ENCODE data around the gene INF2. TPM values are rescaled to one million over a fixed set of nuclear protein-coding genes. Genes with fewer than 3 reads are reported as not detected.

INF2 gene
- total RNA-seq, 4 donors from 2014 or later, result 44.6 to 102 (median 64.7) TPM

DNA sequence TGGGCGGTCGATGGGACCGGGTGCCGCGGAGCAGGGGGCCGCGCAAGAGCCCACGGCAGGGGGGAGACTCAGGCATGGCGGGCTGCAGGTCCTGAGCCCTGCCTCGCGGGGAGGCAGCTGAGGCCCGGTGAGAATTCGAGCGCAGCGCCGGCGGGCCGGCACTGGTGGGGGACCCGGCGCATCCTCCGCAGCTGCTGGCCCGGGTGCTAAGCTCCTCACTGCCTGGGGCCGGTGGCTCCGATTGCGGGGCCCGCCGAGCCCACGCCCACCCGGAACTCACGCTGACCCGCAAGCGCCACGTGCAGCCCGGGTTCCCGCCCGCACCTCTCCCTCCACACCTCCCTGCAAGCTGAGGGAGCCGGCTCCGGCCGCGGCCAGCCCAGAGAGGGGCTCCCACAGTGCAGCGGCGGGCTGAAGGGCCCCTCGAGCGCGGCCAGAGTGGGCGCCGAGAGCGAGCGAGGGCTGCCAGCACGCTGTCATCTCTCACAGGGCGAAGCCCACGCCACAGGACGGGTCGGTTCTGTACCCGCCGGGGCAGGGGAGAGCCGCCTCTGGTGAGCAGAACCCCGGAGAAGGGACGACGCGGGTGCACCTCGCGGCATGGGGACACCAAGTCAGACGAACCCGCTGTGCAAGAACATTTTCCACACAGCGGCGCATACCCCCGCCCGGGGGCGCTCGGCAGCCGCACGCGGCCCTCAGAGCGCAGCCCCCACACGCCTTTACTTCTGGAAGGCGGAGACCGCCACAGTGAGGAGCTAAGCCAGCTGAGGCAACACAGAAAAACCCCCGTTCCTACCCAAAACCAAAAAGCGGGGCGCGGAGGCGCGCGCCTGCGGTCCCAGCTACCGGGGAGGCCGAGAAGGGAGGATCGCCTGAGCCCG lies 62.4 kb downstream of the INF2 start:
- Histone ChIP-seq H3K9me3 (no peaks in the 10 kb centered on the region), H3K4me1 (peaks cover 0 to 82% (median 29%) of the 10 kb centered on the region in 3 donors), H3K4me3 (peak overlapping the region; percentile 11 to 86), H3K27ac (peak overlapping the region; percentile 47 to 90 (median 88)), H3K27me3 (no peaks in the 10 kb centered on the region), H3K36me3 (peaks cover 0 to 22% of the 10 kb centered on the region in 2 donors)
- whole genome bisulfite sequencing, 2 donors (ENCODE audit: low coverage in 1 of 2), result no CpG with 5 or more reads among the region's 90 CpGs
- TF ChIP-seq POLR2AphosphoS5 (IDR thresholded peaks at IDR 0.05) (no peak), EP300 (IDR thresholded peaks at IDR 0.05) (no peak), POLR2A (IDR thresholded peaks at IDR 0.05) (no peak)
- TF ChIP-seq, protein P1, sequence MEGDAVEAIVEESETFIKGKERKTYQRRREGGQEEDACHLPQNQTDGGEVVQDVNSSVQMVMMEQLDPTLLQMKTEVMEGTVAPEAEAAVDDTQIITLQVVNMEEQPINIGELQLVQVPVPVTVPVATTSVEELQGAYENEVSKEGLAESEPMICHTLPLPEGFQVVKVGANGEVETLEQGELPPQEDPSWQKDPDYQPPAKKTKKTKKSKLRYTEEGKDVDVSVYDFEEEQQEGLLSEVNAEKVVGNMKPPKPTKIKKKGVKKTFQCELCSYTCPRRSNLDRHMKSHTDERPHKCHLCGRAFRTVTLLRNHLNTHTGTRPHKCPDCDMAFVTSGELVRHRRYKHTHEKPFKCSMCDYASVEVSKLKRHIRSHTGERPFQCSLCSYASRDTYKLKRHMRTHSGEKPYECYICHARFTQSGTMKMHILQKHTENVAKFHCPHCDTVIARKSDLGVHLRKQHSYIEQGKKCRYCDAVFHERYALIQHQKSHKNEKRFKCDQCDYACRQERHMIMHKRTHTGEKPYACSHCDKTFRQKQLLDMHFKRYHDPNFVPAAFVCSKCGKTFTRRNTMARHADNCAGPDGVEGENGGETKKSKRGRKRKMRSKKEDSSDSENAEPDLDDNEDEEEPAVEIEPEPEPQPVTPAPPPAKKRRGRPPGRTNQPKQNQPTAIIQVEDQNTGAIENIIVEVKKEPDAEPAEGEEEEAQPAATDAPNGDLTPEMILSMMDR (IDR thresholded peaks at IDR 0.05), result no peak
- ATAC-seq, result no peak

DNA sequence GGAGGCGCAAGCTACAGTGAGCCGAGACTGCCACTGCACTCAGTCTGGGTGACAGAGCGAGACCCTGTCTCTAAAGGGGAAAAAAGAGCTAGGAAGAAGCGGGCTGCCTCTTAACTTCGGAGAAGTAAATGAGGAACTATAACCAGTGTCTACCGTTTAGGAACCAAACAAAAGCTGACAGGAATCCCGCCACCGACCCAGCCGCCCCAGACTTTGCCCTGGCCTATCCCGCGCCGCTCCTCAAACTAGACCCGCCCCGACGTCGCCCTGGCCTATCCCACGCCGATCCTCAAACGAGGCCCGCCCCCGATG lies 63.0 kb downstream of the INF2 start:
- Histone ChIP-seq H3K27me3 (no peaks in the 10 kb centered on the region), H3K4me3 (peak overlapping the region; percentile 11 to 86), H3K36me3 (peaks cover 0 to 27% of the 10 kb centered on the region in 2 donors), H3K9me3 (no peaks in the 10 kb centered on the region), H3K27ac (peak overlapping the region; percentile 47 to 90 (median 88)), H3K4me1 (peaks cover 0 to 76% (median 27%) of the 10 kb centered on the region in 3 donors)
- WGBS, 2 donors (ENCODE audit: low coverage in 1 of 2), result 0% methylated on average over 12 to 13 of the region's 21 CpGs
- TF ChIP-seq POLR2A (IDR thresholded peaks at IDR 0.05) (peak in 1 of 2 donors; percentile 25), EP300 (IDR thresholded peaks at IDR 0.05) (no peak)
- ATAC-seq, result no peak

DNA sequence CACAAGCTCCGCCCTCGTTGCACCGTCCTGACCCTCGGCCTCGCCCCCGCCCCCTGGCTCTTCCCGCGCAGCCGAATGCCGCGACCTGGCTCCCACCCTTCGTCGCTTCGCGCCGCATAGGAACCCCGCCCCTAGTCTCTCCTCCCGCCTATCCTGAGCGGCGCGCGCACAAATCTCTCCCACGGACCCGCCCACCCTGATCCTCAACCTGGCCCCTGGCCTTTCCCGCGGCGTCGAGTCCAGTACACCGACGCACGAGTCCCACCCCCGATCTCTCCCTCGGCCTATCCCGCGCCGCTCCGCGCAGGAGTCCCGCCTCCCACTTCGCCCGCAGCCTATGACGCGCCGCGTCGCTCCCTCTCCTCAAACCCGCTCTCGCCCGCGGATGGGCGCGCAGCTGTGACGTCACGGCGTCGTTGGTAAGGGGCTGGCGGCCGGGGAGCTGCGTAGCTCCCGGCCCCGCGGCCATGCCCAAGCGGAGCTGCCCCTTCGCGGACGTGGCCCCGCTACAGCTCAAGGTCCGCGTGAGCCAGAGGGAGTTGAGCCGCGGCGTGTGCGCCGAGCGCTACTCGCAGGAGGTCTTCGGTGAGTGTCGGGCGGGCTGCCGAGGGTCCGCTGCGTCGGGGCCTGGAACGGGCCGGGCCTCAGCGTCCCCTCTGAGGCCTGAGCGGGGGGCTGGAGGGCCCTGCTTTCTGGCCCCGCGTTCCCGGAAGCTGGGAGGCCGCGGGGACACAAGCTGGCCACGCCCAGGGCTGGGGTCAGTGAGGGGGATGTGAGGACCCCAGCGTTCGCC lies 63.5 kb downstream of the INF2 start, which contains the start of gene SIVA1:
SIVA1 (plus strand) TSS at position 413 of the 793 bp plus-strand sequence; CDS start at position 468, 55 bp downstream.
- H3K4me1 ChIP-seq, result peaks cover 0 to 70% (median 23%) of the 10 kb centered on the region in 3 donors
- H3K27me3 ChIP-seq, result no peaks in the 10 kb centered on the region
- H3K27ac ChIP-seq, result peak within 1 kb of the TSS; percentile 76 to 90 (median 88)
- H3K36me3 ChIP-seq, result peaks cover 0 to 33% of the 10 kb centered on the region in 2 donors
- WGBS, 2 donors (ENCODE audit: low coverage in 1 of 2), result 0% methylated on average over 2 to 23 of the region's 95 CpGs
- H3K4me3 ChIP-seq, result peak within 1 kb of the TSS; percentile 83 to 86
- peak; percentile 97 for ATAC-seq
- peak; percentile 91 to 92 for TF ChIP-seq POLR2A (IDR thresholded peaks at IDR 0.05)
- TF ChIP-seq, protein P1 (IDR thresholded peaks at IDR 0.05), result no peak
- TF ChIP-seq POLR2AphosphoS5 (IDR thresholded peaks at IDR 0.05), result peak; percentile 92
- H3K9me3 ChIP-seq, result no peaks in the 10 kb centered on the region

DNA sequence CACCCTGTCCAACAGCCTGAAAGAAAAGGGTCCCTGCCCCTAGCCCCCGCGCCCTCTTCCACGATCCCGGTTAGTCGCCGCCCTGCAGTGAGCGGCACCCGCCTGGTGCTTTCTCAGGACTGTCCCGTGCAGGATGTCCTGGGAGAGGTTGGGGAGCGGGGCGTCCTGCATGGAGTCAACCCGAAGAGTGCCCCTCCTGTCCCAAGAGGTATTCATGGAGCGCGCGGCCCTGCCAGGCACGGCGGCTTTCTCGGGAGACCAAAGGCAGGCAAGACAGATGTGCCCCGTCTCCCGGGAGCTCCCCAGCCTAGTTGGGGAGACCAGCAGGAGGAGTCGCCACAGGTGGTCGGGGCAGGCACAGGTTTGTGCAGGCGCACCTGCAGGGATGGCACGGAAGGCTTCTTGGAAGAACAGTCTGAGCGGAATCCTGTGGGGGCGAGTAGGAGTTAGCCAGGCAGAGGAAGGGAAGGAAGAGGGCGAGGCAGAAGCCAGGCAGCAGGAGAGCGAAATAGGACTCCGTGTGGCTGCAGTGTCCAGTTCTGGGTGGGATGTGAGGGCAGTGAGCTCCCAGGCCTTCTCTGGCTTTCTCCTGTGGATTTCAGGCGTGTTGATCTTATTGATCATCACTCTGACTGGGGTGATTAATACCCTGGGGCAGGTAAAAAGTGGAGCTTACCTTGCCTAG lies 64.3 kb downstream of the INF2 start:
- Histone ChIP-seq H3K4me1 (peaks cover 0 to 63% (median 23%) of the 10 kb centered on the region in 3 donors), H3K4me3 (peak overlapping the region; percentile 83 to 86), H3K27me3 (no peaks in the 10 kb centered on the region), H3K9me3 (no peaks in the 10 kb centered on the region), H3K27ac (peak overlapping the region; percentile 76 to 90 (median 88)), H3K36me3 (peaks cover 0 to 40% of the 10 kb centered on the region in 2 donors)
- ATAC-seq, result no peak
- WGBS, 2 donors (ENCODE audit: low coverage in 1 of 2), result 3 to 10% methylated on average over 2 to 10 of the region's 30 CpGs
- TF ChIP-seq POLR2A (IDR thresholded peaks at IDR 0.05), result no peak
- no peak for TF ChIP-seq EP300 (IDR thresholded peaks at IDR 0.05)
- TF ChIP-seq POLR2AphosphoS5 (IDR thresholded peaks at IDR 0.05), result no peak
- TF ChIP-seq, protein P1 (IDR thresholded peaks at IDR 0.05), result no peak

Data from gastroesophageal sphincter (tissue), 4 donors.